SW480 (cell line): ENCODE measurements around the gene RAB6C.
"Not testable (repeated sequence)": the region's sequence is repeated elsewhere in the genome, so short reads cannot be mapped to it uniquely, and the experiment has no call there.

Experiments used
- DNase-seq: peaks from one replicate; pipeline ENCODE4 v3.0.0-alpha.2; 2016; ENCODE audit warnings: low spot score

The RAB6C gene

DNA sequence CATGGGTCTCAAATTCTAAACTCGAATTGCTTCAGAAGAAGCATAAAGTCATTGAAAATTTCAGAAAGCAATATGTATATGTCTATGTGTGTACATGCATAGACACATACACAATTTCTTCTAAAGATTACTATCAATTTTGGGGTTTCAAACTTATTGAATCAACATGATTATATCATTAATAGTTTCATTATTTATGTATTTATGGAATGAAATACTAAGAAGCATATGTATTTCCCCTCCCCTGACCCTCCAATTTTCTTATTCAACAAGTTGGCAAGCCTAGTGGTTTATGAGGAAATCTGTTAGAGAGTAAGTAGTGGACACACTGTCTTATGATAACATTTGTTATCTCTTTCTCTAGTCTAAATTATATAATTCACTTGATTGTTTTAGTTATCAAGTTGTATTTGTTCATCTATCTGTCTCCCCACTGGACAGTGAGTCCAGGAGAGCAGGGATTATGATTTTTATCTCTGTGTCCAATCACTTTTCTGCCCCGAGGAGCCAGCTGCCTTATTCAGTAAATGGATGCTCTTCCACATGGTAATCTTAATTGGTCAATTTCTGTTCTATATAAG lies 17.3 kb downstream of the RAB6C start:
- not testable (repeated sequence) for DNase-seq

DNA sequence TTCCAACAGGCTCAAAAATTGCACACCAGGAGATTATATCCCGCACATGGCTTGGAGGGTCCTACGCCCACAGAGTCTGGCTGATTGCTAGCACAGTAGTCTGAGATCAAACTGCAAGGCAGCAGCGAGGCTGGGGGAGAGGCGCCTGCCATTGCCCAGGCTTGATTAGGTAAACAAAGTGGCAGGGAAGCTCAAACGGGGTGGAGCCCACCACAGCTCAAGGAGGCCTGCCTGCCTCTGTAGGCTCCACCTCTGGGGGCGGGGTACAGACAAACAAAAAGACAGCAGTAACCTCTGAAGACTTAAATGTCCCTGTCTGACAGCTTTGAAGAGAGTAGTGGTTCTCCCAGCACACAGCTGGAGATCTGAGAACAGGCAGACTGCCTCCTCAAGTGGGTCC lies 19.3 kb downstream of the RAB6C start:
- not testable (repeated sequence) for DNase-seq

DNA sequence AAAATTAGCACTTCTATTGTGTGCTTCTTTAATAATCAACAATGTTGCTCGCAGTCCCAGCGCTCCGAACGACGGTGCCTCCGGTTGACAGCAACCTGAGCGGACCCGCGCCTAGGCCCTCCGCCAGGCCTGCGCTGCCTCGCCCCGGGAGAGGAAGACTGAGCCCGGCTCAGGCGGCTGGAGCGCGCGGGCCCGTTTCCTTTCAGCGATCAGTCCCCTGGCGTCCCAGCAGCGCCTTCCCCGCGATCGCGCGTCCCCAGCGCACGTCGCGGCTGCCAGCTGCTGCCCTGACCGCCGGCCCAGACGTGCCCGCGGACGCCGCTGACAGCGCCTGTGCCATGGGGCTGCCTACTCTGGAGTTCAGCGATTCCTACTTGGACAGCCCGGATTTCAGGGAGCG lies 26.4 kb downstream of the RAB6C start:
- not testable (repeated sequence) for DNase-seq

DNA sequence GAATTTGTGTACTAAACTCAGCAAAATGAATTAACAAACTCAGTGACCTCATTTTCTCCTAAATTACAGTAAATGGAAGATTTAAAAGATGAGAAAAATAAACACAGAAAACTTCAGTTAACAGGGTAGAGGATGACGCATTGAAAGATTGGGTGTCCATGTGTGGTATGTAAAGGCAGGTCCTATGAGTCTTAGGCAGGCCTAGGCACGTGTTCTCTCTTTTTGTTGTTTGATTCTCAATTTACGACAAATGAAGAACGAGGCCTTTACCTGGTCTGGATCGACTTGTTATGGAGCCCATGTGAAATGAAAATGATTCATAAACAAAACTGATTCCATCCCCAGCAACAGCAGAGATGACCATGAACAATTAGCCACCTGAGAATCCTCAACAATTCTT lies 37.2 kb downstream of the RAB6C start:
- not testable (repeated sequence) for DNase-seq

DNA sequence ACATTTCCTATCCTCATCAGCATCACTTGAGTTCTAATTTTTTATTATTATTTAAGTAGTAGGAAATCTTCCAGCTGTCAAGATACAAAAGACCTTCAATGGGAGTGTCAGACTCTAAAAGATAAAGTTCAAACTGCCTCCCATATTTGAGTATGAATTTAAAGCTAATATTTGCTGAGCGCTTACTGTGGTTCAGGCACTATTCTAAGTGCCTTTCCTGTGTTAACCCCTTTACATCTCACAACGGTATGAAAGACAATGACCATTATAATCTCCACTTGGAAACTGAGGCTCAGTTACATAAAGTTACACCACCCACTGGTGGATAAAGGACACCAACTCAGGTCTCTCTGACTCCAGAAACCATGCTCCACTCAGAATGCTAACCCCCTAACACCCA lies 39.9 kb downstream of the RAB6C start:
- no peak for DNase-seq

DNA sequence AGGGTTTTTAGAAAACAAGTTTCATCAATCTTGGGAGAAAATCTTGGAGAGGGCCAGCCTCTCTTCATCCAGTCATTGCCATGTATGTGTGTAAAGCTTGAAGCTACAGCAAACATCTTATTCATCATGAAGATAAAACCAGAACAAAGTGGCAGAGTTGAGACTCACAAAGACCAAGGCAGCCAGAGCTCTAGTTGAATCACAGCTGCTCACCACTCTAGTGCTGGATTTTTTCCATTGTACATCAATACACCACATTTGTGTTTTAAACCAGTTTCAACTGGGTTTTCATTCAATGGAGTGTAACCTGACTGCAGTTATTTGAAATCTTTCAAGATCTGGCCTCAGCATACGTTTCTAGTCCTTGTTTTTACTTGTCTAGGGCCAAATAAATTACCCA lies 40.6 kb downstream of the RAB6C start:
- DNase-seq = not testable (repeated sequence)

DNA sequence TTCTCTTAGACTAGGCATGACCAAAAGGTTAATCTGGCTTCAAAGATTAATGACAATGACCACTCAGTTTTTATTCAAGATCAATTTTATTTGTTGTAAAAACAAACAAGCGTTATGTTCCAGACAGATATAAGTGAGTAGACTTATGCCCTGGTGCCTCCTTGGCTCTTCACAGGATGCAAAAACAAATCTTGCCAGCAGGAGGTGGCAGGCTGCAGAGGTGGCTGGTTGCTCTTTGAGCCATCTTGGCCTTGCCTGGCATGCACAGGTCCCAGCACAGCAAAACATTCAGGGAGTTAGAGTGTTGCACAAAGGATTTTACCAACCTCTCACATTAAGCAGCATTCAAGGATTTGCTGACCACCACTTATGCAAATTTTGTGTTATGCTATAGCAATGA lies 46.5 kb downstream of the RAB6C start:
- DNase-seq = not testable (repeated sequence)
